ENCODE results near the gene EPN1.
A peak's percentile ranks its signal among the peaks of the same experiment; 100 is the strongest.

EPN1 gene

GRCh38 chr19:55646889-55647731, 27.9 kb upstream of the EPN1 start:
- no peak for DNase-seq (ENCODE audit: low read depth)

- DNase-seq (ENCODE audit: low read depth): no peak
Observed at GRCh38 chr19:55647732-55648584, 27.1 kb upstream of the EPN1 start, which contains the start of gene CCDC106. Gene CCDC106 (plus strand): TSS chr19:55648212. CDS start chr19:55649047, 835 bp downstream.

- no peak for DNase-seq (ENCODE audit: low read depth)
Observed at GRCh38 chr19:55648585-55649267, 26.3 kb upstream of the EPN1 start.

- DNase-seq (ENCODE audit: low read depth): no peak
Observed at GRCh38 chr19:55649268-55650125, 25.5 kb upstream of the EPN1 start.

- no peak for DNase-seq (ENCODE audit: low read depth)
Observed at GRCh38 chr19:55650126-55650557, 24.9 kb upstream of the EPN1 start.

- no peak for DNase-seq (ENCODE audit: low read depth)
Observed at GRCh38 chr19:55650602-55651230, 24.3 kb upstream of the EPN1 start.

- no peak for DNase-seq (ENCODE audit: low read depth)
Observed at GRCh38 chr19:55651236-55651635, 23.8 kb upstream of the EPN1 start.

GRCh38 chr19:55652311-55653128, 22.5 kb upstream of the EPN1 start:
- DNase-seq (ENCODE audit: low read depth): no peak

GRCh38 chr19:55653651-55654322, 21.2 kb upstream of the EPN1 start:
- peak; percentile 99 for DNase-seq (ENCODE audit: low read depth)

- peak; percentile 99 for DNase-seq (ENCODE audit: low read depth)
Observed at GRCh38 chr19:55654323-55654867, 20.6 kb upstream of the EPN1 start.

- DNase-seq (ENCODE audit: low read depth): peak; percentile 92
Observed at GRCh38 chr19:55654868-55655647, 20.0 kb upstream of the EPN1 start, which contains the start of gene U2AF2. Gene U2AF2 (plus strand): TSS chr19:55655035. CDS start chr19:55655105, 70 bp downstream.

- no peak for DNase-seq (ENCODE audit: low read depth)
Observed at GRCh38 chr19:55655648-55656040, 19.4 kb upstream of the EPN1 start.

- DNase-seq (ENCODE audit: low read depth): no peak
Observed at GRCh38 chr19:55656552-55656951, 18.5 kb upstream of the EPN1 start.

GRCh38 chr19:55656988-55657747, 17.9 kb upstream of the EPN1 start:
- no peak for DNase-seq (ENCODE audit: low read depth)

GRCh38 chr19:55658846-55659459, 16.1 kb upstream of the EPN1 start:
- DNase-seq (ENCODE audit: low read depth): no peak

GRCh38 chr19:55659822-55660221, 15.2 kb upstream of the EPN1 start:
- no peak for DNase-seq (ENCODE audit: low read depth)

GRCh38 chr19:55660404-55660803, 14.6 kb upstream of the EPN1 start:
- no peak for DNase-seq (ENCODE audit: low read depth)

All from T-helper 22 cell (primary cell).